CD8-positive, alpha-beta memory T cell (primary cell): ENCODE results near the gene AIM2. TPM values are rescaled to one million over a fixed set of nuclear protein-coding genes. Genes with fewer than 3 reads are reported as not detected.
"Not testable (repeated sequence)": the region's sequence is repeated elsewhere in the genome, so short reads cannot be mapped to it uniquely, and the experiment has no call there.

Source experiments
- CTCF ChIA-PET: fragments of 350-600 bp; sonication (Branson Sonifier 250); formaldehyde crosslinking; loops from one replicate; lab custom pipeline; 2021; ENCODE audit warnings: antibody characterized with exemption; lab: Charles Lee
- POLR2A ChIA-PET: fragments of 350-600 bp; sonication (Branson Sonifier 250); formaldehyde crosslinking; loops from one replicate; lab custom pipeline; 2021; ENCODE audit warnings: antibody characterized with exemption; lab: Charles Lee
- DNase-seq, 5 donors: peaks; one replicate each; pipeline versions ENCODE4 v3.0.0 to v3.0.0-alpha.2; 2020 to 2022; ENCODE audit warnings: mixed read lengths in 1 of 5
- H3K27ac ChIP-seq: one replicate; pipeline ENCODE4 v1.7.0; 2013; ENCODE audit warnings: low read depth, mild to moderate bottlenecking, low read length, moderate library complexity
- H3K27me3 ChIP-seq: 2 replicates; pipeline ENCODE4 v1.7.0; 2013; ENCODE audit warnings: low read length, mild to moderate bottlenecking; ENCODE audit not compliant: insufficient read depth, poor library complexity, severe bottlenecking
- H3K36me3 ChIP-seq: 2 replicates; pipeline ENCODE4 v1.7.0; 2013; ENCODE audit warnings: mild to moderate bottlenecking, low read length, moderate library complexity; ENCODE audit not compliant: insufficient read depth
- H3K4me1 ChIP-seq: 2 replicates; pipeline ENCODE4 v1.7.0; 2013; ENCODE audit warnings: mild to moderate bottlenecking, low read length, moderate library complexity; ENCODE audit not compliant: insufficient read depth
- H3K4me3 ChIP-seq: 2 replicates; pipeline ENCODE4 v1.7.0; 2013; ENCODE audit warnings: mild to moderate bottlenecking, low read length
- H3K9me3 ChIP-seq: 2 replicates; pipeline ENCODE4 v1.7.0; 2013; ENCODE audit warnings: mild to moderate bottlenecking, low read length
- H3K27ac Mint-ChIP-seq, 8 donors: one replicate each; pipeline ENCODE4 v1.8.0; 2020 to 2021; ENCODE audit warnings: mixed read lengths in 8 of 8, mild to moderate bottlenecking in 6 of 8, inconsistent platforms in 3 of 8, moderate library complexity in 3 of 8
- H3K27me3 Mint-ChIP-seq, 2 donors: one replicate each; pipeline ENCODE4 v1.8.0; 2020 to 2021; ENCODE audit warnings: mixed read lengths in 2 of 2, mild to moderate bottlenecking in 1 of 2, moderate library complexity in 1 of 2
- H3K36me3 Mint-ChIP-seq, 3 donors: one replicate each; pipeline ENCODE4 v1.8.0; 2020 to 2021; ENCODE audit warnings: mixed read lengths in 3 of 3, inconsistent platforms in 1 of 3, mild to moderate bottlenecking in 1 of 3
- H3K4me1 Mint-ChIP-seq, 3 donors: one replicate each; pipeline ENCODE4 v1.8.0; 2020 to 2021; ENCODE audit warnings: mixed read lengths in 3 of 3, inconsistent platforms in 1 of 3, mild to moderate bottlenecking in 1 of 3
- H3K4me3 Mint-ChIP-seq, 7 donors: one replicate each; pipeline ENCODE4 v1.8.0; 2020 to 2021; ENCODE audit warnings: mixed read lengths in 7 of 7, mild to moderate bottlenecking in 6 of 7, moderate library complexity in 4 of 7, inconsistent platforms in 2 of 7
- H3K9me3 Mint-ChIP-seq, 5 donors: one replicate each; pipeline ENCODE4 v1.8.0; 2020 to 2022; ENCODE audit warnings: mixed read lengths in 5 of 5, mild to moderate bottlenecking in 3 of 5, moderate library complexity in 2 of 5, inconsistent platforms in 1 of 5
- polyA plus RNA-seq: library from polyadenylated mRNA; unstranded; fragments of 300-500 nt; fragmentation: Illumina TruSeq; gene quantifications from one replicate; pipeline ENCODE4 v1.2.3, GENCODE V29; 2021
- total RNA-seq, 2 experiments: library from RNA; stranded (reverse); gene quantifications; one replicate each; pipeline ENCODE4 v1.2.3, GENCODE V29; 2021

AIM2 gene
- total and polyA plus RNA-seq, 3 experiments from 2014 or later: 3.7 to 42.3 (median 41.1) TPM

DNA sequence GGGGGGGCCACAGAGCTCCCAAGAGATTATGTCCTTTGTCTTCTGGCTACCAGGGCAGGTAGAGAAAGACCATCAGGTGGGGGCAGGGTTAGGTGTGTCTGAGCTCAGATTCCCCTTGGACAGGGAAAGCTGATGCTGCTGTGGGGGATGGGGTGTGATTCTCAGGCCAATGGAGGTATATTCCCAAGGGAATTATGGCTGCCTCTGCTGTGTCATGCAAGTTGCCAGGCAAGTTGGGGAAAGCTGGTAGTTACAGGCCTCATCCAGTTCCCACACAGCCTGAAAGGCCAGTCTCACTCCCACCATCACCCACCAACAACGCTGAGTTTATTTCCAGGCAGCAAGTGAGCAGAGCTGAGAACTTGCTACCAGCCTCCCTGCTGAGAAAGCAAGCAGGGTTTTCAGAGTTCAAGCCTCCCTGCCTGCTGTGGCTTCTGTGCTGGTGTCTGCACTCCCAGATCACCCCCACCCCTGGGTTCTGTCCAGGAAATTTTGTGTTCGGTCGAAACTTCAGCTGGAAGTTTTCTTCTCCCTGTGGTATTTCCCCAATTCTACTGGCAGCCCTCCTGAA is 45.6 kb downstream of the AIM2 start:
- no peak overlapping the region for H3K27ac ChIP-seq
- no peaks in the 10 kb centered on the region for H3K9me3 ChIP-seq
- peak overlapping the region in 4 of 8 donors; percentile 6 to 79 (median 16) for H3K27ac Mint-ChIP-seq
- no peak for DNase-seq
- H3K27me3 Mint-ChIP-seq: no peaks in the 10 kb centered on the region
- peak overlapping the region in 1 of 7 donors; percentile 16 for H3K4me3 Mint-ChIP-seq
- H3K27me3 ChIP-seq: no peaks in the 10 kb centered on the region
- ChIA-PET CTCF (interaction anchor here (0.6 to 1.4 kb wide), 3 partner anchors 10 to 472 kb away, joined by 3 to 4 read pairs (median 3); no protein-coding TSS in a partner anchor), POLR2A (no interaction called here)
- H3K9me3 Mint-ChIP-seq: peaks cover 2 to 8% (median 4%) of the 10 kb centered on the region in 5 donors
- H3K4me3 ChIP-seq: no peak overlapping the region
- H3K36me3 ChIP-seq: peaks cover 52% of the 10 kb centered on the region
- peaks cover 7% of the 10 kb centered on the region for H3K4me1 ChIP-seq
- H3K4me1 Mint-ChIP-seq: peaks cover 65 to 90% (median 83%) of the 10 kb centered on the region in 3 donors
- H3K36me3 Mint-ChIP-seq: peaks cover 39 to 94% (median 53%) of the 10 kb centered on the region in 3 donors

DNA sequence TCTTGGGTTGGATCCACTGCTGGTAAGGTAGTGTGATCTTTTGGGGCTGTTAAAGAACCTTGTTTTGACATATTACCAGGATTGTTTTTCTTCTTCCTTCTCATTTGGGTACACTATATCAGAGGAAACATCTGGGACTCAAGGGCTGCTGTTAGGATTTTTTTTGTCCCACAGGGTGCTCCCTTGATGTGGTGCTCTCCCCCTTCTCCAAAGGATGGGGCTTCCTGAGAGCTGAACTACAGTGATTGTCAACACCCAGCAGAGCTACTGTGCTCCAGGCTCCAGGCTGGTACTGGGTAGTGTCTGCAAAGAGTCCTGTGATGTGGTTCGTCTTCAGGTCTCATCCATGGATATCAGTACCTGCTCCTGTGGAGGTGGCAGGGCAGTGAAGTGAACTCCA is 46.3 kb downstream of the AIM2 start:
- Mint-ChIP-seq H3K27ac (peak overlapping the region in 6 of 8 donors; percentile 6 to 81 (median 76)), H3K36me3 (peaks cover 43 to 94% (median 56%) of the 10 kb centered on the region in 3 donors), H3K9me3 (peaks cover 2 to 8% (median 4%) of the 10 kb centered on the region in 5 donors), H3K27me3 (no peaks in the 10 kb centered on the region), H3K4me3 (peak overlapping the region in 2 of 7 donors; percentile 16 to 51), H3K4me1 (peaks cover 70 to 90% (median 87%) of the 10 kb centered on the region in 3 donors)
- Histone ChIP-seq H3K4me3 (no peak overlapping the region), H3K4me1 (peaks cover 7% of the 10 kb centered on the region), H3K27me3 (no peaks in the 10 kb centered on the region), H3K9me3 (no peaks in the 10 kb centered on the region), H3K27ac (no peak overlapping the region), H3K36me3 (peaks cover 47% of the 10 kb centered on the region)
- CTCF ChIA-PET: interaction anchor here (0.6 to 1.4 kb wide), 2 partner anchors 10 to 472 kb away, joined by 3 read pairs; no protein-coding TSS in a partner anchor
- DNase-seq: no peak
- POLR2A ChIA-PET: no interaction called here

DNA sequence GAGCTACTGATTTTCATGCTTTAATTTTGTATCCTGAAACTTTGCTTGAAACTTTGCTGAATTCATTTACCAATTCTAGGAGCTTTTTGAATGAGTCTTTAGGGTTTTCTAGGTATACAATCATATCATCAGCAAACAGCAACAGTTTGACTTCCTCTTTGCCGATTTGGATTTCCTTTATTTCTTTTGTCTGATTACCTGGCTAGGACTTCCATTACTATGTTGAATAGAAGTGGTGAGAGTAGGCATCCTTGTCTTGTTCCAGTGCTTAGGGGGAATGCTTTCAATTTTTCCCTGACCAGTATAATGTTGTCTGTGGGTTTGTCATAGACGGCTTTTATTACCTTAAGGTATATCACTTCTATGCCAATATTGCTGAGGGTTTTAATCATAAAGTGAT is 49.7 kb downstream of the AIM2 start:
- H3K9me3 ChIP-seq: not testable (repeated sequence)

DNA sequence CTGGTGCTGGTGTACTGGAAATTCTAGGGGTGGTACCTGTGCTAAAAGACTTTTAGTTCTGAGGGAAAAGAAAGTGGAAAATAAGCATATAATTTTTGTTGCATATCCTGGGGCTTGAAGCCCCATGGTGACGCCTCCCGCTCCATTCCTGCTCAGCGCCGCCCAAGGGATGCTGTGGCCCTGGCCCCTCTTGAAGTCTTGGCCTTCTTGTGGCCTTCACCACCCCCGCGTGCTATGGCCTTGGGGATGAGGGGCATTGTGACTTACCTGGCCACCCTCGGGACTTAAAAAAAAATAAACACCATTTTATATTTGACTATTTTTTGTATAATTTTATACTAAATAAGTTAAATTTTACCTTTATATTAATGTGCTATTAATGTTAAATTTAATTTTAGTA is 51.5 kb downstream of the AIM2 start:
- Histone ChIP-seq H3K27ac (no peak overlapping the region), H3K4me3 (no peak overlapping the region), H3K9me3 (no peaks in the 10 kb centered on the region), H3K36me3 (peaks cover 25% of the 10 kb centered on the region), H3K27me3 (no peaks in the 10 kb centered on the region), H3K4me1 (peaks cover 21% of the 10 kb centered on the region)
- Mint-ChIP-seq H3K4me1 (peaks cover 78 to 93% (median 92%) of the 10 kb centered on the region in 3 donors), H3K27ac (peak overlapping the region in 2 of 8 donors; percentile 55 to 85), H3K27me3 (no peaks in the 10 kb centered on the region), H3K36me3 (peaks cover 37 to 87% (median 43%) of the 10 kb centered on the region in 3 donors), H3K4me3 (peak overlapping the region in 2 of 7 donors; percentile 19 to 52), H3K9me3 (peaks cover 2 to 8% (median 2%) of the 10 kb centered on the region in 5 donors)
- ChIA-PET CTCF (no interaction called here), POLR2A (no interaction called here)
- DNase-seq: no peak

More for the DNA sequence above, 49.7 kb downstream of the AIM2 start:
- H3K27me3 ChIP-seq, DNase-seq, CTCF ChIA-PET, H3K27me3 Mint-ChIP-seq, H3K9me3 Mint-ChIP-seq, H3K4me3 ChIP-seq, H3K27ac ChIP-seq: not testable (repeated sequence)
- Histone ChIP-seq H3K4me1 (peaks cover 19% of the 10 kb centered on the region), H3K36me3 (peaks cover 25% of the 10 kb centered on the region)
- Mint-ChIP-seq H3K4me1 (peaks cover 76 to 91% (median 85%) of the 10 kb centered on the region in 3 donors), H3K27ac (peak overlapping the region in 7 of 8 donors; percentile 1 to 80 (median 52)), H3K36me3 (peaks cover 40 to 88% (median 42%) of the 10 kb centered on the region in 3 donors), H3K4me3 (peak overlapping the region; percentile 25 to 74 (median 54))
- POLR2A ChIA-PET: interaction anchor here (0.7 kb wide), 1 partner anchor 26 kb away, joined by 3 read pairs; no protein-coding TSS in a partner anchor

DNA sequence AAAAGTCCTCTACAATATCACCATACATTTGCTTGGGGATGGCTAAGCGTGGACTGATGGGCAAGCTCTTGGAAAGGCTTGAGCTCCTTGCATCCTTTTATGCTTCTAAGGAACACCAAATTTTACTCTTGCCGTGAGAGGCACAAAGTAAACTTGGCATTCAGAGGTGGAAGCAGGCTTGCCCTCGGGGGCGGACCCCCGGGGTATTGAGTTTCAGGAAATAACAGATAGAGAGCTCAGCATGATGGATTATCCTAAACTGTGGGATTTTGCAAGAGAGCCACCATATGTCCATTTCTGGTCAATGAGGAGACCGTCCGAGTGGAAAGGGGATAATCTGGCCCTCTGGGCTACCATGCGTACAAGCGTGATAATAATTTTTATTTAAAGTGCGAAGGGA is 52.8 kb downstream of the AIM2 start:
- H3K4me3 Mint-ChIP-seq: peak overlapping the region in 2 of 7 donors; percentile 3 to 54
- Histone ChIP-seq H3K36me3 (peaks cover 31% of the 10 kb centered on the region), H3K27me3 (no peaks in the 10 kb centered on the region), H3K9me3 (no peaks in the 10 kb centered on the region), H3K4me1 (peaks cover 28% of the 10 kb centered on the region), H3K27ac (no peak overlapping the region), H3K4me3 (no peak overlapping the region)
- peaks cover 26 to 89% (median 36%) of the 10 kb centered on the region in 3 donors for H3K36me3 Mint-ChIP-seq
- H3K9me3 Mint-ChIP-seq: peaks cover 0 to under 1% (median 0%) of the 10 kb centered on the region in 5 donors
- peaks cover 76 to 94% (median 93%) of the 10 kb centered on the region in 3 donors for H3K4me1 Mint-ChIP-seq
- DNase-seq: no peak
- ChIA-PET CTCF (no interaction called here), POLR2A (no interaction called here)
- H3K27ac Mint-ChIP-seq: peak overlapping the region in 3 of 8 donors; percentile 43 to 73 (median 55)
- H3K27me3 Mint-ChIP-seq: no peaks in the 10 kb centered on the region

DNA sequence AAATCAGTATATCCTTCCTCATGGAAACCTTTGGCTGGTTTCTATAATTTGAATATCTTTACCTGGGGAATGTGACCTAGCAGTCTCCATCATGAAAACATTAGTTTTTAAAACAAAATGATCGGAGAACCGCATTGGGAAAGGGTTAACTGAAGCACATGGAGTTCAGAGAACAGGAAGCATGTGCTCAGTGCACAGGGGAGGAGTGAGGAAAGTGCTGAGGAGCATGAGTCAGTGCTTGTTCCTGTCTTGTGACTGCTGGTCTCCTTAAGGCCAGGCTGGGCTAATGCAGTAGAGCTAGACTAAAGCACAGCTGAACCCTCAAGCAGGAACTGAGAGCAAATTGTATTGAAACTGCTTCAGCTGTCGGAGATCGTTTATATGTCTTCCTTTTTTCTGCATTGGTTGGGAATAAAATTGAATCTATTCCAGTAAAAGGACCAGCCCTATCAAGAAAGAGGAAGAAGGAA is 61.1 kb downstream of the AIM2 start:
- no peaks in the 10 kb centered on the region for H3K27me3 ChIP-seq
- H3K4me3 ChIP-seq: peak overlapping the region; percentile 19
- H3K27me3 Mint-ChIP-seq: no peaks in the 10 kb centered on the region
- peak overlapping the region; percentile 56 to 95 (median 89) for H3K27ac Mint-ChIP-seq
- H3K9me3 Mint-ChIP-seq: no peaks in the 10 kb centered on the region
- peaks cover 43% of the 10 kb centered on the region for H3K36me3 ChIP-seq
- peaks cover 24 to 82% (median 30%) of the 10 kb centered on the region in 3 donors for H3K36me3 Mint-ChIP-seq
- H3K4me3 Mint-ChIP-seq: peak overlapping the region; percentile 74 to 94 (median 91)
- peaks cover 58 to 84% (median 76%) of the 10 kb centered on the region in 3 donors for H3K4me1 Mint-ChIP-seq
- H3K4me1 ChIP-seq: peaks cover 57% of the 10 kb centered on the region
- no peak overlapping the region for H3K27ac ChIP-seq
- POLR2A ChIA-PET: no interaction called here
- H3K9me3 ChIP-seq: no peaks in the 10 kb centered on the region
- DNase-seq: peak; percentile 24 to 79 (median 47)
- CTCF ChIA-PET: no interaction called here

DNA sequence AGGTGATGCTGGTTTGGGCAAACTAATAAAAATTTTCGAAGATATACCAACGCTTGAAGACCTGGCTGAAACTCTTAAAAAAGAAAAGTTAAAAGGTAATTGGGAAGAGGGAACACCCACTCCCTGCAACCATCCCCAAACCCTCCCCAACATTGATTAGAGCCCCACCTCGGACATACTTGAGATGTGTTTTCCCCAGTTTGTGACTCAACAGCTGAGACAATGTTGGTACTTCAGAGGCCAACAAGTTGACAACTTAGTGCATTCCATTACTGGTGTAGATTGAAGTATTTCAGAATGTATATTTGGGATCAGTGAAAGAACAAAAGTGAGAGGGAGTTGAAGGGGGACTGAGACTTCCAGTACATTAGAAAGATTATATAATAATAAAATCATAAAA is 61.7 kb downstream of the AIM2 start:
- no peak for DNase-seq
- POLR2A ChIA-PET: no interaction called here
- Mint-ChIP-seq H3K9me3 (no peaks in the 10 kb centered on the region), H3K27ac (peak overlapping the region; percentile 55 to 98 (median 88)), H3K36me3 (peaks cover 22 to 82% (median 30%) of the 10 kb centered on the region in 3 donors), H3K4me1 (peaks cover 53 to 78% (median 70%) of the 10 kb centered on the region in 3 donors), H3K27me3 (no peaks in the 10 kb centered on the region), H3K4me3 (peak overlapping the region; percentile 88 to 94 (median 92))
- CTCF ChIA-PET: no interaction called here
- Histone ChIP-seq H3K27me3 (no peaks in the 10 kb centered on the region), H3K36me3 (peaks cover 37% of the 10 kb centered on the region), H3K4me1 (peaks cover 53% of the 10 kb centered on the region), H3K27ac (no peak overlapping the region), H3K4me3 (peak overlapping the region; percentile 48), H3K9me3 (no peaks in the 10 kb centered on the region)

DNA sequence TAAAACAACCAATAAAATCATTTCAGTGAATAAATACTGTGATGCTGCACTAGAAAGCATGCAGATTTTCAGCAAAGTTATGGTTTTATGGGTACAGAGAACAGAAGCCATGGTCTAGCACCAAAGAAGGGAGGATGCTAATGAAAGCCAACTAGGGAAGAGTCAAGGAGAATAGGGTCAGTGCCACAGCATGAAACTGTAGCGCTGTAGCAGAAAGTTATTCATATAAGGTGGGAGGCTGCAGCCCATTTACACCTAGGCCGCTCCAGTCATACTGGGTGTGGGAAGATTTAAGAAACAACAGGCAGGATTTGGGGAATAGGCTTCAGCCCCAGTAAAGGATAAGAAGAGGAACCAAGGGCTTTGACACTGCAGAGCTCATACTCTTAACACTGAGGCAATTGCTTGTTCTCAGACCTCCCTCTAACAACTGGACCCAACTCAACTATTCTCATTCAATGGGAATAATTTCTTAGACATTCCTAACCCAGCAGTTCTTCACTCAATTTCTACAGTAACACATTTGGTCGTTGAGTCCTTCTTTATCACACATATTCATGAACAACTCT is 62.5 kb downstream of the AIM2 start:
- ChIA-PET POLR2A (no interaction called here), CTCF (no interaction called here)
- Histone ChIP-seq H3K4me1 (peaks cover 54% of the 10 kb centered on the region), H3K4me3 (peak overlapping the region; percentile 48), H3K9me3 (no peaks in the 10 kb centered on the region), H3K36me3 (peaks cover 35% of the 10 kb centered on the region), H3K27me3 (no peaks in the 10 kb centered on the region), H3K27ac (no peak overlapping the region)
- Mint-ChIP-seq H3K9me3 (no peaks in the 10 kb centered on the region), H3K4me1 (peaks cover 51 to 77% (median 69%) of the 10 kb centered on the region in 3 donors), H3K36me3 (peaks cover 22 to 77% (median 28%) of the 10 kb centered on the region in 3 donors), H3K27ac (peak overlapping the region; percentile 55 to 98 (median 88)), H3K4me3 (peak overlapping the region; percentile 88 to 94 (median 92)), H3K27me3 (no peaks in the 10 kb centered on the region)
- no peak for DNase-seq
